PC-3 (cell line): ENCODE results near the gene RFT1. TPM values are rescaled to one million over a fixed set of nuclear protein-coding genes. Genes with fewer than 3 reads are reported as not detected.

Experiments
- ATAC-seq: fragments of 200-7000 bp; cut with Tn5 transposase; 2 replicates; pipeline ENCODE4 v1.9.1; 2020; ENCODE audit warnings: mild to moderate bottlenecking, moderate library complexity
- BruUV-seq: library from RNA; stranded (reverse); fragments of 400-500 nt; replicated peaks from 2 replicates; lab custom pipeline; 2021; lab: Mats Ljungman, UMichigan
- CTCF ChIA-PET: fragments of 300-600 bp; sonication (Branson Sonifier 250); formaldehyde crosslinking; loops from one replicate; lab custom pipeline; 2022; ENCODE audit warnings: antibody characterized with exemption; lab: Charles Lee
- POLR2A ChIA-PET: fragments of 300-600 bp; sonication (Branson Sonifier 250); formaldehyde crosslinking; loops from one replicate; lab custom pipeline; 2022; ENCODE audit warnings: antibody characterized with exemption; ENCODE audit not compliant: unreplicated experiment; lab: Charles Lee
- DNase-seq: peaks from one replicate; pipeline ENCODE4 v3.0.0-alpha.2; 2015
- H2AFZ ChIP-seq: fragments of 300-600 bp; sonication (generic); 2 replicates; pipeline ENCODE4 v1.6.0; 2016; ENCODE audit warnings: antibody characterized with exemption, low read length
- H3F3A ChIP-seq: fragments of 300-600 bp; sonication (generic); one replicate; pipeline ENCODE4 v1.6.0; 2017; ENCODE audit warnings: antibody characterized with exemption, low read length, control low read depth, mild to moderate bottlenecking; ENCODE audit not compliant: unreplicated experiment
- H3K27ac ChIP-seq: fragments of 300-600 bp; sonication (generic); 2 replicates; pipeline ENCODE4 v1.5.1; 2016; ENCODE audit warnings: mild to moderate bottlenecking, low read length
- H3K27me3 ChIP-seq: fragments of 300-600 bp; sonication (generic); 2 replicates; pipeline ENCODE4 v1.6.1; 2016; ENCODE audit warnings: low read length, mixed read lengths
- H3K36me3 ChIP-seq: fragments of 300-600 bp; sonication (generic); 2 replicates; pipeline ENCODE4 v1.6.1; 2016; ENCODE audit warnings: low read depth, mixed run types, low read length, mixed read lengths
- H3K4me1 ChIP-seq: fragments of 300-600 bp; sonication (generic); 2 replicates; pipeline ENCODE4 v1.5.1; 2016; ENCODE audit warnings: low read length; ENCODE audit not compliant: insufficient read depth
- H3K4me2 ChIP-seq: fragments of 300-600 bp; sonication (generic); 2 replicates; pipeline ENCODE4 v1.6.0; 2016; ENCODE audit warnings: low read length
- H3K4me3 ChIP-seq: fragments of 300-600 bp; sonication (generic); 2 replicates; pipeline ENCODE4 v1.5.1; 2016; ENCODE audit warnings: mild to moderate bottlenecking, low read length, mixed read lengths
- H3K79me2 ChIP-seq: fragments of 300-600 bp; sonication (generic); 2 replicates; pipeline ENCODE4 v1.6.1; 2017; ENCODE audit warnings: low read length, mixed read lengths
- H3K9ac ChIP-seq: fragments of 300-600 bp; sonication (generic); 2 replicates; pipeline ENCODE4 v1.6.0; 2016; ENCODE audit warnings: mild to moderate bottlenecking, low read length
- H3K9me2 ChIP-seq: fragments of 300-600 bp; sonication (generic); replicated peaks from 2 replicates; pipeline ENCODE4 v1.6.1; 2016; ENCODE audit warnings: mixed run types, low read length, mixed read lengths
- H3K9me3 ChIP-seq: fragments of 300-600 bp; sonication (generic); 2 replicates; pipeline ENCODE4 v1.6.1; 2016; ENCODE audit warnings: low read length, mixed read lengths
- H4K20me1 ChIP-seq: fragments of 300-600 bp; sonication (generic); 2 replicates; pipeline ENCODE4 v1.6.1; 2016; ENCODE audit warnings: low read length, mixed read lengths
- CTCF ChIP-seq: fragments of 300-600 bp; sonication (generic); conservative IDR thresholded peaks from 2 replicates; pipeline ENCODE4 v1.5.1; 2017; ENCODE audit warnings: antibody characterized with exemption, low read depth, mild to moderate bottlenecking, low read length
- EZH2 ChIP-seq: fragments of 300-600 bp; sonication (generic); IDR thresholded peaks from one replicate; pipeline ENCODE4 v1.6.1; 2017; ENCODE audit warnings: antibody characterized with exemption, mild to moderate bottlenecking, low read length; ENCODE audit not compliant: unreplicated experiment
- EZH2phosphoT487 ChIP-seq: fragments of 300-600 bp; sonication (generic); IDR thresholded peaks from 2 replicates; pipeline ENCODE4 v1.6.1; 2018; ENCODE audit warnings: mild to moderate bottlenecking, antibody characterized with exemption, low read length, borderline replicate concordance
- intact Hi-C: fragments of 100-400 bp; cut with micrococcal nuclease; formaldehyde crosslinking; loops from 2 replicates; pipeline ENCODE4 v1.9.0; 2023
- total RNA-seq: library from RNA; depleted of rRNA; stranded (reverse); fragments of >200 nt; gene quantifications from 2 replicates; pipeline ENCODE4 v1.2.3, GENCODE V29; 2014

Gene RFT1
- total RNA-seq, 1 experiment from 2014 or later: 24.6 TPM

- intact Hi-C loops: no loop called here
- no TSS peak for BruUV-seq
- Histone ChIP-seq H2AFZ (peak within 1 kb of the TSS; percentile 97), H3K9ac (peak within 1 kb of the TSS; percentile 87), H3K9me3 (no peaks in the 10 kb centered on the region), H3K27me3 (no peaks in the 10 kb centered on the region), H3F3A (no peaks in the 10 kb centered on the region), H3K27ac (peak within 1 kb of the TSS; percentile 62), H3K4me3 (peak within 1 kb of the TSS; percentile 92), H4K20me1 (0 out of 2 replicates have a peak, but pooled peaks cover 8% of the 10 kb centered on the region), H3K9me2 (no peaks in the 10 kb centered on the region), H3K4me2 (peak within 1 kb of the TSS; percentile 87), H3K4me1 (peaks cover 26% of the 10 kb centered on the region), H3K79me2 (peaks cover 42% of the 10 kb centered on the region), H3K36me3 (no peaks in the 10 kb centered on the region)
- CTCF ChIA-PET: no interaction called here
- POLR2A ChIA-PET: interaction anchor here (0.6 to 1.0 kb wide), 3 partner anchors 9 to 448 kb away, joined by 3 to 9 read pairs (median 4); no protein-coding TSS in a partner anchor
- no peak for TF ChIP-seq EZH2
- TF ChIP-seq EZH2phosphoT487: no peak
- TF ChIP-seq CTCF: no peak
- ATAC-seq: peak; percentile 63
- DNase-seq: peak; percentile 81
These were observed 84.6 kb downstream of the RFT1 start, which contains the start of gene SFMBT1 for GRCh38 chr3:53045518-53046170. Gene SFMBT1, minus strand, starts transcription at chr3:53046073. Its CDS starts 76,945 bp downstream, at chr3:52969128.

GRCh38 chr3:53044711-53045517 lies 85.3 kb downstream of the RFT1 start:
- CTCF ChIA-PET: no interaction called here
- Histone ChIP-seq H3K9me3 (no peaks in the 10 kb centered on the region), H3K27ac (no peak overlapping the region), H3K27me3 (no peaks in the 10 kb centered on the region), H3K4me2 (peak overlapping the region; percentile 87), H3K4me3 (peak overlapping the region; percentile 74), H3F3A (no peaks in the 10 kb centered on the region), H2AFZ (peak overlapping the region; percentile 75), H3K4me1 (peaks cover 33% of the 10 kb centered on the region), H3K36me3 (no peaks in the 10 kb centered on the region), H3K9me2 (no peaks in the 10 kb centered on the region), H3K9ac (peak overlapping the region; percentile 61), H4K20me1 (0 out of 2 replicates have a peak, but pooled peaks cover 8% of the 10 kb centered on the region), H3K79me2 (peaks cover 50% of the 10 kb centered on the region)
- peak; percentile 64 for DNase-seq
- no TSS peak for BruUV-seq
- intact Hi-C loops: no loop called here
- POLR2A ChIA-PET: no interaction called here
- TF ChIP-seq EZH2 (no peak), EZH2phosphoT487 (no peak), CTCF (no peak)
- peak; percentile 57 for ATAC-seq
